OCI-LY7 (cell line): ENCODE measurements around the gene ANKRD33B. TPM values are rescaled to one million over a fixed set of nuclear protein-coding genes. Genes with fewer than 3 reads are reported as not detected.

ENCODE experiments used
- BruUV-seq: library from RNA; stranded (reverse); fragments of 400-500 nt; replicated peaks from 2 replicates; lab custom pipeline; 2021; lab: Mats Ljungman, UMichigan
- CTCF ChIA-PET: fragments of 300-600 bp; sonication (Branson Sonifier 250); formaldehyde crosslinking; loops from one replicate; lab custom pipeline; 2022; ENCODE audit warnings: antibody characterized with exemption; ENCODE audit not compliant: unreplicated experiment; lab: Charles Lee
- POLR2A ChIA-PET: fragments of 300-600 bp; sonication (Branson Sonifier 250); formaldehyde crosslinking; loops from one replicate; lab custom pipeline; 2022; ENCODE audit warnings: antibody characterized with exemption; lab: Charles Lee
- DNase-seq: peaks from one replicate; pipeline ENCODE4 v3.0.0-alpha.2; 2015; ENCODE audit warnings: low spot score
- H2AFZ ChIP-seq: fragments of 200-600 bp; sonication (generic), shearing (Covaris generic); 2 replicates; pipeline ENCODE4 v1.6.1; 2014; ENCODE audit warnings: mild to moderate bottlenecking, antibody characterized with exemption, low read length, moderate library complexity
- H3K27ac ChIP-seq: fragments of 200-600 bp; sonication (generic); 2 replicates; pipeline ENCODE4 v1.5.1; 2014; ENCODE audit warnings: mixed run types, low read depth, mild to moderate bottlenecking, moderate library complexity, low read length, inconsistent platforms; ENCODE audit not compliant: poor library complexity, severe bottlenecking
- H3K36me3 ChIP-seq: fragments of 200-600 bp; sonication (generic); 2 replicates; pipeline ENCODE4 v1.6.1; 2014; ENCODE audit warnings: mild to moderate bottlenecking, antibody characterized with exemption, low read length, moderate library complexity, mixed read lengths; ENCODE audit not compliant: insufficient read depth
- H3K4me1 ChIP-seq: fragments of 200-600 bp; sonication (generic); 2 replicates; pipeline ENCODE4 v1.5.1; 2014; ENCODE audit warnings: mild to moderate bottlenecking, low read length; ENCODE audit not compliant: insufficient read depth, poor library complexity, severe bottlenecking
- H3K4me2 ChIP-seq: fragments of 200-600 bp; sonication (generic); 2 replicates; pipeline ENCODE4 v1.6.1; 2014; ENCODE audit warnings: mild to moderate bottlenecking, low read length
- H3K4me3 ChIP-seq: fragments of 200-600 bp; sonication (generic); 2 replicates; pipeline ENCODE4 v1.5.1; 2014; ENCODE audit warnings: mild to moderate bottlenecking, low read depth, low read length; ENCODE audit not compliant: poor library complexity, severe bottlenecking
- H3K79me2 ChIP-seq: fragments of 200-600 bp; sonication (generic); 2 replicates; pipeline ENCODE4 v1.6.1; 2016; ENCODE audit warnings: low read depth, mild to moderate bottlenecking, low read length, moderate library complexity, mixed read lengths; ENCODE audit not compliant: insufficient read depth
- H3K9me2 ChIP-seq: fragments of 200-600 bp; sonication (generic); 2 replicates; pipeline ENCODE4 v1.6.1; 2016; ENCODE audit warnings: mild to moderate bottlenecking, low read length, mixed read lengths; ENCODE audit not compliant: insufficient read depth
- H3K9me3 ChIP-seq: fragments of 200-600 bp; sonication (generic); 2 replicates; pipeline ENCODE4 v1.6.1; 2014; ENCODE audit warnings: mild to moderate bottlenecking, mixed run types, low read length, mixed read lengths
- H4K20me1 ChIP-seq: fragments of 200-600 bp; sonication (generic); 2 replicates; pipeline ENCODE4 v1.6.1; 2014; ENCODE audit warnings: mild to moderate bottlenecking, antibody characterized with exemption, low read length, moderate library complexity, mixed read lengths; ENCODE audit not compliant: insufficient read depth
- EZH2phosphoT487 ChIP-seq: fragments of 200-600 bp; sonication (generic); IDR thresholded peaks from 2 replicates; pipeline ENCODE4 v1.6.1; 2018; ENCODE audit warnings: low read depth, borderline replicate concordance, mild to moderate bottlenecking, mixed run types, antibody characterized with exemption, low read length, moderate library complexity, mixed read lengths
- intact Hi-C: fragments of 100-400 bp; cut with micrococcal nuclease; formaldehyde crosslinking; loops from one replicate; pipeline ENCODE4 v1.10.0; 2022; ENCODE audit not compliant: unreplicated experiment
- total RNA-seq, 2 experiments: library from RNA; depleted of rRNA in 1 of 2; stranded (reverse); fragments of >200 nt in 1 of 2; shearing (Covaris generic) in 1 of 2; gene quantifications; 2 replicates each; pipeline ENCODE4 v1.2.3, GENCODE V29; 2014 to 2022
- TF ChIP-seq, protein P1 (sequence below): fragments of 200-600 bp; sonication (generic); conservative IDR thresholded peaks from 2 replicates; pipeline ENCODE4 v1.5.1; 2014; ENCODE audit warnings: mild to moderate bottlenecking, antibody characterized with exemption, low read length, moderate library complexity, mixed read lengths

The ANKRD33B gene
- total RNA-seq, 2 experiments from 2014 or later, result 5.6 to 11.4 TPM

DNA sequence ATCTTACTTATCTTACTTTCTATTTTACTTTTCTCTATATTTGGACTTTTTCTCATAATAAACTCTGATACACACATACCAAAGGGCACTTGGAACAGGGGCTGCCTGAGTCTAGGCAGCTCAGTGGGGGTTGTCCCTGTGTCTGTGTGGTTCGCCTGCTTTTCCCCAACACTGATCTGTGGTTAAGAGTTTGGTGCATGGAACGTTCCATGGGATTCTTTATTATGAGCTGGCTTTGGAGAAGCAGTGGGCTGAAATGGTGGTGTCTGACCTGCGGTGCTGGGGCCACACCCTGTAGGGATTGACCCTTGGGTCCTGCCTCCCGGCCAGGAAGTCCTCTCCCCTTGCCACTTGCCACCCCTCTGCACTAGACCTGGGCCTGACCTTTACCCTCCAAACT lies 47.4 kb downstream of the ANKRD33B start:
- no peak for DNase-seq

DNA sequence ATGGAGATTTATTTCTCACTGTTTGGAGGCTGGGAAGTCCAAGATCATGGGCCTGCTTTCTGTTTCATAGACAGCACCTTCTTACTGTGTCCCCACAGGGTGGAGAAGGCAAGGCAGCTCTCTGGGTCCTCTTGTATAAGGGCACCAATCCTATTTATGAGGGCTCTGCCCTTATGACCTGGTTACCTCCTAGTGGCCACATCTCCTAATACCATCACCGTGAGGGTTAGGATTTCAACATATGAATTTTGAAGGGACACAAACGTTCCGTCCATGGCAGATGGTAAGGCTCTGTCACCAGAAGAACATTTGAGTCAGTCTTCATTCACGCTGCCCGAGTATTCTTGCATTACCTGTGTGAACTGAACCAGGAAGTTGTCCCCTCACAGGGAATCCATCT lies 48.4 kb downstream of the ANKRD33B start:
- ChIA-PET CTCF (interaction anchor here (1.4 kb wide), 1 partner anchor 15 kb away, joined by 5 read pairs; no protein-coding TSS in a partner anchor), POLR2A (interaction anchor here (1.0 to 3.5 kb wide), 8 partner anchors 7 to 157 kb away, joined by 3 to 35 read pairs (median 4); no protein-coding TSS in a partner anchor)
- Histone ChIP-seq H3K4me3 (peak overlapping the region; percentile 39), H3K36me3 (peaks cover 4% of the 10 kb centered on the region; the same call in 1 of the 2 replicates), H3K27ac (peak overlapping the region; percentile 77), H3K9me2 (no peaks in the 10 kb centered on the region), H3K4me1 (peaks cover 79% of the 10 kb centered on the region), H3K79me2 (peaks cover 17% of the 10 kb centered on the region; the same call in 1 of the 2 replicates), H4K20me1 (no peaks in the 10 kb centered on the region), H2AFZ (peak overlapping the region; percentile 36; the same call in 1 of the 2 replicates), H3K4me2 (peak overlapping the region; percentile 66), H3K9me3 (no peaks in the 10 kb centered on the region)
- DNase-seq, result peak; percentile 57
- intact Hi-C loops, result loop anchor here (1.0 kb wide), 1 partner anchor 149 kb away; the partner anchor contains the start of gene DAP
- BruUV-seq, result no TSS peak
- TF ChIP-seq, protein P1, sequence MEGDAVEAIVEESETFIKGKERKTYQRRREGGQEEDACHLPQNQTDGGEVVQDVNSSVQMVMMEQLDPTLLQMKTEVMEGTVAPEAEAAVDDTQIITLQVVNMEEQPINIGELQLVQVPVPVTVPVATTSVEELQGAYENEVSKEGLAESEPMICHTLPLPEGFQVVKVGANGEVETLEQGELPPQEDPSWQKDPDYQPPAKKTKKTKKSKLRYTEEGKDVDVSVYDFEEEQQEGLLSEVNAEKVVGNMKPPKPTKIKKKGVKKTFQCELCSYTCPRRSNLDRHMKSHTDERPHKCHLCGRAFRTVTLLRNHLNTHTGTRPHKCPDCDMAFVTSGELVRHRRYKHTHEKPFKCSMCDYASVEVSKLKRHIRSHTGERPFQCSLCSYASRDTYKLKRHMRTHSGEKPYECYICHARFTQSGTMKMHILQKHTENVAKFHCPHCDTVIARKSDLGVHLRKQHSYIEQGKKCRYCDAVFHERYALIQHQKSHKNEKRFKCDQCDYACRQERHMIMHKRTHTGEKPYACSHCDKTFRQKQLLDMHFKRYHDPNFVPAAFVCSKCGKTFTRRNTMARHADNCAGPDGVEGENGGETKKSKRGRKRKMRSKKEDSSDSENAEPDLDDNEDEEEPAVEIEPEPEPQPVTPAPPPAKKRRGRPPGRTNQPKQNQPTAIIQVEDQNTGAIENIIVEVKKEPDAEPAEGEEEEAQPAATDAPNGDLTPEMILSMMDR, result peak; percentile 64
- TF ChIP-seq EZH2phosphoT487, result no peak

More for the DNA sequence above, 47.4 kb downstream of the ANKRD33B start:
- H3K4me3 ChIP-seq, result no peak overlapping the region
- no peak overlapping the region for H2AFZ ChIP-seq
- H3K36me3 ChIP-seq, result peaks cover 4% of the 10 kb centered on the region; the same call in 1 of the 2 replicates
- peaks cover 86% of the 10 kb centered on the region for H3K4me1 ChIP-seq
- no peaks in the 10 kb centered on the region for H3K9me3 ChIP-seq
- TF ChIP-seq, protein P1, result no peak
- TF ChIP-seq EZH2phosphoT487, result no peak
- ChIA-PET CTCF (no interaction called here), POLR2A (interaction anchor here (0.8 to 3.5 kb wide), 8 partner anchors 10 to 156 kb away, joined by 3 to 35 read pairs (median 4); no protein-coding TSS in a partner anchor)
- intact Hi-C loops, result no loop called here
- peak overlapping the region; percentile 77 for H3K27ac ChIP-seq
- peak overlapping the region; percentile 66 for H3K4me2 ChIP-seq
- peaks cover 17% of the 10 kb centered on the region; the same call in 1 of the 2 replicates for H3K79me2 ChIP-seq
- H3K9me2 ChIP-seq, result no peaks in the 10 kb centered on the region
- no TSS peak for BruUV-seq
- no peaks in the 10 kb centered on the region for H4K20me1 ChIP-seq

DNA sequence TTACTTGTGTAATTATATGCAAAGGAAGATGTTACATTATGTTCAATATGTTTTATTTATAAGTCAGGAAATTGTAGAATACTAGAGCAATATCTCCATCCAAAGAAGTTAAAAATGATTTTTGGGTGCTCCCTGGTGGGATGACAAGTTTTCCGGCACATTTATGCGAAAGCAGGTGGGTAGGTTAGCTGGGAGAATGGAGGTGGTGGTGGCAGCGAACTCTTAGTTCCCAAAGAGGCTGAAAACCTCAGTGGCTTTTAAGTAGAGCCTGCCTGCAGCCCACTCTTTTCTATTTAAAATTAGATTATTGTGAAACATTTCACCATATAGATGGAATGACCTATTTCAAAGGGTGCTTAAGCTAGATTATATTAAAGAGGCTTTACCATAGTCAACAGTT lies 51.8 kb downstream of the ANKRD33B start:
- TF ChIP-seq, protein P1, result no peak
- TF ChIP-seq EZH2phosphoT487, result no peak
- ChIA-PET POLR2A (no interaction called here), CTCF (no interaction called here)
- no peaks in the 10 kb centered on the region for H3K9me3 ChIP-seq
- peaks cover 53% of the 10 kb centered on the region for H3K4me1 ChIP-seq
- no peak overlapping the region for H3K4me3 ChIP-seq
- H3K36me3 ChIP-seq, result peaks cover 4% of the 10 kb centered on the region; the same call in 1 of the 2 replicates
- no peak for DNase-seq
- H3K27ac ChIP-seq, result no peak overlapping the region
- intact Hi-C loops, result no loop called here
- BruUV-seq, result no TSS peak
- no peak overlapping the region for H2AFZ ChIP-seq
- H3K4me2 ChIP-seq, result no peak overlapping the region
- H3K9me2 ChIP-seq, result no peaks in the 10 kb centered on the region
- H3K79me2 ChIP-seq, result peaks cover 5% of the 10 kb centered on the region; the same call in 1 of the 2 replicates
- H4K20me1 ChIP-seq, result no peaks in the 10 kb centered on the region
